Inflammatory macrophage treated with lipopolysaccharide for 1 hour (primary cell): ENCODE data around the gene TAP1.
"Not testable (repeated sequence)": the region's sequence is repeated elsewhere in the genome, so short reads cannot be mapped to it uniquely, and the experiment has no call there.

Experiments
- DNase-seq, 2 donors: peaks; one replicate each; pipeline ENCODE4 v3.0.0-alpha.2; 2020 to 2022

The TAP1 gene

GRCh38 chr6:32853541-32854375 lies at the start of gene TAP1, which contains the start of gene PSMB9:
TSS of gene TAP1 (minus strand) at chr6:32853704. CDS start at chr6:32853636, 68 bp downstream.
TSS of gene PSMB9 (plus strand) at chr6:32854192. CDS start at chr6:32854230, 38 bp downstream.
- peak; percentile 96 to 97 for DNase-seq

GRCh38 chr6:32895006-32895345 lies 41.5 kb upstream of the TAP1 start:
- DNase-seq: no peak

- DNase-seq: peak; percentile 84 to 99
Observed at GRCh38 chr6:32894085-32895005, 40.8 kb upstream of the TAP1 start.

GRCh38 chr6:32890831-32891230 lies 37.3 kb upstream of the TAP1 start:
- DNase-seq: peak; percentile 40 to 59

- DNase-seq: no peak
Observed at GRCh38 chr6:32889533-32889932, 36.0 kb upstream of the TAP1 start.

GRCh38 chr6:32888576-32888975 lies 35.1 kb upstream of the TAP1 start:
- no peak for DNase-seq

GRCh38 chr6:32887616-32888015 lies 34.1 kb upstream of the TAP1 start:
- no peak for DNase-seq

- DNase-seq: no peak
Observed at GRCh38 chr6:32886681-32887383, 33.3 kb upstream of the TAP1 start.

- peak; percentile 70 to 97 for DNase-seq
Observed at GRCh38 chr6:32885698-32886286, 32.3 kb upstream of the TAP1 start.

- peak; percentile 78 to 86 for DNase-seq
Observed at GRCh38 chr6:32883789-32884188, 30.3 kb upstream of the TAP1 start.

GRCh38 chr6:32882879-32883250 lies 29.4 kb upstream of the TAP1 start:
- no peak for DNase-seq

- not testable (repeated sequence) for DNase-seq
Observed at GRCh38 chr6:32880962-32881361, 27.5 kb upstream of the TAP1 start.

- peak in 1 of 2 donors; percentile 38 for DNase-seq
Observed at GRCh38 chr6:32879691-32880090, 26.2 kb upstream of the TAP1 start.

GRCh38 chr6:32876603-32877002 lies 23.1 kb upstream of the TAP1 start:
- DNase-seq: no peak

GRCh38 chr6:32873947-32874346 lies 20.4 kb upstream of the TAP1 start:
- DNase-seq: not testable (repeated sequence)

GRCh38 chr6:32868257-32868788 lies 14.8 kb upstream of the TAP1 start:
- peak; percentile 69 to 97 for DNase-seq

- no peak for DNase-seq
Observed at GRCh38 chr6:32867554-32868256, 14.2 kb upstream of the TAP1 start.

- no peak for DNase-seq
Observed at GRCh38 chr6:32867022-32867477, 13.5 kb upstream of the TAP1 start.

- DNase-seq: no peak
Observed at GRCh38 chr6:32865724-32866443, 12.4 kb upstream of the TAP1 start.

- DNase-seq: no peak
Observed at GRCh38 chr6:32862725-32863124, 9.2 kb upstream of the TAP1 start.

- no peak for DNase-seq
Observed at GRCh38 chr6:32860674-32861073, 7.2 kb upstream of the TAP1 start.
